ENCODE data around the gene IL22. TPM values are rescaled to one million over a fixed set of nuclear protein-coding genes. Genes with fewer than 3 reads are reported as not detected.

IL22 gene
- polyA plus RNA-seq, 1 donor (not counting 4 experiments of a cell fraction or from before 2014, with no cell fraction given): not detected

DNA sequence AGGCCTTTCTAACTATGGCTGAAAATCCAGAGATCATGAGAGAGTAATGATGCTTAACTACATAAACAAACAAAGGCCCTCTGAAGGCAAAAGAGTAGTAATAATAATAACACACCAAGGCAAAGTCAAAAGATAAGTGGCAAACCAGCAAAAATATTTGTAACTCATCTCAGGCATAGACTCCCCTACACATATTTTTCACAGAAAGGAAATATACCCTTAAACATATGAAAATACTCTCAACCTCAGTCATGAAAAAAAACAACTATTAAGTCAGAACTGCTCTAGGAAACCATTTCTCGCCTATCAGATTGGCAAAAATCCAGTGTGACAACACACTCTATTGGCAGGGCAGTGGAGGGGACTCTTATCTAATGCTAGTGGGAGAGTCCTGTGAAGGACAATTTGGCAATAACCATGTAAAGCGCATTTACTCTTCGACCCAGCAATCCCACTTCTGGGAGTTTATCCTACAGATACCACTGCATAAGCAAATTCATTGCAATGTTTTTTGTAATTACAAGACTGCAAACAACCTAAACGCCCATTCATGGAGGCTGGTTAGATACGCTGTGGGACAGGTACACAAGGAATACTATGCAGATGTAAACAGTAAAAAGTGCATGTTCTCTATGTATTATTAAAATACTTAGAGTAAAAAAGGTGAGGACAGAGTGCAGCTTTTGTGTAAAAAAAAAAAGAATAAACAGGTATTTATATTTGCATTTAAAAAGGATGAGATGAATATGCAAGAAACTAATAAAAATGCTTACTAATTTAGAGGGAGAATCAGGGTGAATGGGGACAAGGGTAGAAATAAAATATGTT, 26.0 kb upstream of the IL22 start:
- no peaks in the 10 kb centered on the region for H3K27me3 ChIP-seq (ENCODE audit: control insufficient read depth, extremely low read depth, insufficient read depth, low read length)
- TF ChIP-seq CTCF (optimal IDR thresholded peaks at IDR 0.05 in 1 of 3, IDR thresholded peaks at IDR 0.05 in 1 of 3, conservative IDR thresholded peaks at IDR 0.05 in 1 of 3; ENCODE audit: extremely low read depth in 1 of 3, insufficient read depth in 2 of 3, low read length in 3 of 3) (no peak), EZH2 (IDR thresholded peaks at IDR 0.05; ENCODE audit: low read length) (no peak)
- no peak overlapping the region for H2AFZ ChIP-seq (ENCODE audit: control insufficient read depth, low read length)
- no peaks in the 10 kb centered on the region for H3K36me3 ChIP-seq (ENCODE audit: control insufficient read depth in 2 of 2, extremely low read depth in 1 of 2, insufficient read depth in 2 of 2, low read length in 2 of 2)
- no peaks in the 10 kb centered on the region for H3K9me3 ChIP-seq (ENCODE audit: control insufficient read depth, low read depth, low read length)
- H3K4me2 ChIP-seq (ENCODE audit: control insufficient read depth, extremely low read depth, insufficient read depth, low read depth, low read length): no peak overlapping the region
- H3K9me1 ChIP-seq (ENCODE audit: control insufficient read depth, extremely low read depth, insufficient read depth, low read length): no peaks in the 10 kb centered on the region
- peaks cover 10% of the 10 kb centered on the region for H3K4me1 ChIP-seq (ENCODE audit: control insufficient read depth, extremely low read depth, insufficient read depth, low read length)
- H3K79me2 ChIP-seq (ENCODE audit: control insufficient read depth, insufficient read depth, low read length): no peaks in the 10 kb centered on the region
- H3K27ac ChIP-seq (ENCODE audit: control insufficient read depth, insufficient read depth, low read length): no peak overlapping the region
- H3K9ac ChIP-seq (ENCODE audit: control insufficient read depth, extremely low read depth, insufficient read depth, low read length): no peak overlapping the region
- H4K20me1 ChIP-seq (ENCODE audit: control insufficient read depth, extremely low read depth, insufficient read depth, low read length): no peaks in the 10 kb centered on the region
- no peak overlapping the region for H3K4me3 ChIP-seq (ENCODE audit: control insufficient read depth in 2 of 3, extremely low read depth in 1 of 3, insufficient read depth in 2 of 3, low read depth in 1 of 3, low read length in 3 of 3)
- DNase-seq (ENCODE audit: low read depth, low spot score) (no peak), FAIRE-seq (no peak)
- dilution Hi-C loops (cut with MboI; ENCODE audit: extremely low pct_ligation_motif_present, low sequenced_read_pairs): no loop called here

DNA sequence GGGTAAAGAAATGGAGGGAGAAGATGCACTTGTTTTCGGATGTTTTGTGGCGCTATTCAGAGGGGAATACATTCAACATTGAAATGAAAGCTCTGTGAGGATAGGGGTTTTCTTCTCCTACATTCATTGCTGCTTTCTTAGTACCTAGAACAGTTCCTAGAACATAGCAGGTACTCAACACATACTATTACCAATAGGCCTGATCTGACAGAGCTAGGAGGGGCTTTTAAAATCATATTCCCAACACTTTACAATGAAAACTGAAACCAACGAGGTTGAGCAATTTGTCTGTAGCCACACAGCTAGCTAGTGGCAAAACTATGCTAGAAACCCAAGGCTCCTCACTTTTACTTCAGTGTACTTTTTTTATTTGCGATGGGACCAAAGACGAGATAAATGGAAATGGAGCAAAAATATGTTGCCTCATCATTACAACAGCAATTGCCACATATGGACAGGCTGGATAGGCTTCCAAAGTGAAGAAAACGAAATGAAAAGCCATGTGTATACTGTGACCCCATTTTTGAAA, 23.1 kb upstream of the IL22 start:
- dilution Hi-C loops (cut with MboI; ENCODE audit: extremely low pct_ligation_motif_present, low sequenced_read_pairs): no loop called here
- Histone ChIP-seq H3K27me3 (ENCODE audit: control insufficient read depth, extremely low read depth, insufficient read depth, low read length) (no peaks in the 10 kb centered on the region), H3K4me1 (ENCODE audit: control insufficient read depth, extremely low read depth, insufficient read depth, low read length) (peaks cover 10% of the 10 kb centered on the region), H3K9ac (ENCODE audit: control insufficient read depth, extremely low read depth, insufficient read depth, low read length) (no peak overlapping the region), H4K20me1 (ENCODE audit: control insufficient read depth, extremely low read depth, insufficient read depth, low read length) (no peaks in the 10 kb centered on the region), H2AFZ (ENCODE audit: control insufficient read depth, low read length) (no peak overlapping the region), H3K4me2 (ENCODE audit: control insufficient read depth, extremely low read depth, insufficient read depth, low read depth, low read length) (no peak overlapping the region), H3K4me3 (ENCODE audit: control insufficient read depth in 2 of 3, extremely low read depth in 1 of 3, insufficient read depth in 2 of 3, low read depth in 1 of 3, low read length in 3 of 3) (no peak overlapping the region), H3K79me2 (ENCODE audit: control insufficient read depth, insufficient read depth, low read length) (no peaks in the 10 kb centered on the region), H3K9me1 (ENCODE audit: control insufficient read depth, extremely low read depth, insufficient read depth, low read length) (no peaks in the 10 kb centered on the region), H3K36me3 (ENCODE audit: control insufficient read depth in 2 of 2, extremely low read depth in 1 of 2, insufficient read depth in 2 of 2, low read length in 2 of 2) (no peaks in the 10 kb centered on the region), H3K9me3 (ENCODE audit: control insufficient read depth, low read depth, low read length) (no peaks in the 10 kb centered on the region), H3K27ac (ENCODE audit: control insufficient read depth, insufficient read depth, low read length) (no peak overlapping the region)
- DNase-seq (ENCODE audit: low read depth, low spot score) (no peak), FAIRE-seq (no peak)
- no peak for TF ChIP-seq EZH2 (IDR thresholded peaks at IDR 0.05; ENCODE audit: low read length)
- TF ChIP-seq CTCF (optimal IDR thresholded peaks at IDR 0.05 in 1 of 3, IDR thresholded peaks at IDR 0.05 in 1 of 3, conservative IDR thresholded peaks at IDR 0.05 in 1 of 3; ENCODE audit: extremely low read depth in 1 of 3, insufficient read depth in 2 of 3, low read length in 3 of 3): no peak

Measured in keratinocyte (primary cell).